ENCODE data around the gene ACIN1.

DNA sequence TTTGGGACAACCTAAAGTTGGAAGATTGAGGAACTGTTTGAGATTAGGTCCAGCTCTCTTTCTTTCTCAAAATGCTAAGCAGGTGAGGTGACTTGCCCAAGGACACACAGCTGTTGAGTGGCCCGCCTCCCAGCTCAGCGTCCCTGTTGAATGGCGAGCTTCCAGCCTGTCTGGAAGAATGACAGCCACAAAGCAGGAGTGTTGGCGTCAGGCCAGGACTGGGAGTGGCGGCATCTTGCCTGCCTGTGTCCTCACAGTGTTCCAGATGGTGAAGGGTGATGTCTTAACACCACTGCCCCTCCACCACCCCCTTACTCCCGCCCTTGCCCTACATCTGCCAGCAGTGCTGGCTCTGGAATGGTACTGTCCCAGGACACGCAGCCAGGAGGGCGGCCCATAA lies 28.5 kb upstream of the ACIN1 start:
- TF ChIP-seq, protein P1, sequence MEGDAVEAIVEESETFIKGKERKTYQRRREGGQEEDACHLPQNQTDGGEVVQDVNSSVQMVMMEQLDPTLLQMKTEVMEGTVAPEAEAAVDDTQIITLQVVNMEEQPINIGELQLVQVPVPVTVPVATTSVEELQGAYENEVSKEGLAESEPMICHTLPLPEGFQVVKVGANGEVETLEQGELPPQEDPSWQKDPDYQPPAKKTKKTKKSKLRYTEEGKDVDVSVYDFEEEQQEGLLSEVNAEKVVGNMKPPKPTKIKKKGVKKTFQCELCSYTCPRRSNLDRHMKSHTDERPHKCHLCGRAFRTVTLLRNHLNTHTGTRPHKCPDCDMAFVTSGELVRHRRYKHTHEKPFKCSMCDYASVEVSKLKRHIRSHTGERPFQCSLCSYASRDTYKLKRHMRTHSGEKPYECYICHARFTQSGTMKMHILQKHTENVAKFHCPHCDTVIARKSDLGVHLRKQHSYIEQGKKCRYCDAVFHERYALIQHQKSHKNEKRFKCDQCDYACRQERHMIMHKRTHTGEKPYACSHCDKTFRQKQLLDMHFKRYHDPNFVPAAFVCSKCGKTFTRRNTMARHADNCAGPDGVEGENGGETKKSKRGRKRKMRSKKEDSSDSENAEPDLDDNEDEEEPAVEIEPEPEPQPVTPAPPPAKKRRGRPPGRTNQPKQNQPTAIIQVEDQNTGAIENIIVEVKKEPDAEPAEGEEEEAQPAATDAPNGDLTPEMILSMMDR (conservative IDR thresholded peaks at IDR 0.05): no peak
- no peak for TF ChIP-seq ZFX (IDR thresholded peaks at IDR 0.05)

Data from C4-2B (cell line).